GM12875 (cell line): ENCODE results near the gene NR3C1.

Source experiments
- H3K4me3 ChIP-seq: one replicate; pipeline ENCODE4 v1.5.1; 2011; ENCODE audit warnings: low read depth, low read length, control low read depth
- CTCF ChIP-seq: IDR thresholded peaks from 2 replicates; pipeline ENCODE4 v1.5.1; 2011; ENCODE audit warnings: low read depth, mild to moderate bottlenecking, control low read depth, inconsistent platforms, low read length, moderate library complexity, borderline replicate concordance; ENCODE audit not compliant: insufficient read depth

The NR3C1 gene

DNA sequence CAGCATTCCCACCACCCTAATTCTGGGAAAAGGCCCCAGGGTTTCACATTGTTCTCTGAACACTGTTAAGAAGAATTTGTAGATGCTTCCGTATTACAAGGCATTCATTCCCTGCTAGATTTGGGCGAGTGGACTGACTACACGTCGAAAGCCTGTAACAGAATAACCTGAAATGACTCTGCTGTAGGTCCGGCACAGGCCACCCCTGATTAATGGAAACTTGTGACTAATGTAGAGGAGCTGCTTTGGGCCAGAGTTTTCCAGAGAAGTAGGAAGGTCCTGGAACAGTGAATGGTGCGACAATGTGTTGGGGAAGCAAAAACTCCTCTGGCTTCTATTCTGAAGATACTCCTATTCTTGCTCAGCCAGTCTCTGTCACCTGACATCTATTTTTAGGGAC is 87.6 kb downstream of the NR3C1 start:
- TF ChIP-seq CTCF, result no peak
- no peak overlapping the region for H3K4me3 ChIP-seq

DNA sequence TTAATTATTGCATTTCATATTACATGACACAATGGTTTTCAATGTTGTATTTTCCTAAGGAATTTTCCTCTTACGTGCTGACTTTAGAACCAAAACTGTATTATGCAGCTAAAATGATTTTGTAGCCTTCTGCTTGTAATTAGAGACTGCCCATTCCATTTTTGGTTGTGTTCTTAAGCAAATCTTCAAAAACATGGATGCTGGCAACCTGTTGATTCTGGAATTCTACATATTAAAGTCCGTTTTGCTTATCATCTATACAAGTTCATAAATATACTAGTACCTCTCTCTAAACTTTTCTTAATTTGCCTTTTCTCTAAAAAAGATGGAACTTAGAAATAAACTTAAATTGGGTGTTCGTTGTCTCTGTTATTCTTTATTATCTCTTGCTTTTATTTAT is 88.3 kb downstream of the NR3C1 start:
- H3K4me3 ChIP-seq, result no peak overlapping the region
- TF ChIP-seq CTCF, result no peak

DNA sequence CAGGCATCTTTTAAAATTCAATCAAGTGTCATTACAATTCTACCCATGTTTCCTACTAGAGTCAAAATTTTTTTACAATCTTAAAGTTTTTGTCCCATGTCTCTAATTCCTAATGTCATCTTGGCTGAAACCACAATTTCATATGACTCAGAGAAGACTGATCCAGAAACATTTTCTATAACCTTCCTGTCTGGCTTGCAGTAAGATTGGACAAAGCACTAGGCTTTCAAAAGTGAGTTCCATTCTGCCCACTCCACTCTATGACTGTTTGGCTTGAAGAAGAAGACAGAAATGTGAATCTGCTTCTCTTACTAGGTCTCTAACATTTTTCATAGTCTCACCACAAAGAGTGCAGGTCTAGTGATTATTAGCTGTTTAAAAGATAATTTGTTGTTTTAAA is 88.8 kb downstream of the NR3C1 start:
- no peak overlapping the region for H3K4me3 ChIP-seq
- no peak for TF ChIP-seq CTCF

DNA sequence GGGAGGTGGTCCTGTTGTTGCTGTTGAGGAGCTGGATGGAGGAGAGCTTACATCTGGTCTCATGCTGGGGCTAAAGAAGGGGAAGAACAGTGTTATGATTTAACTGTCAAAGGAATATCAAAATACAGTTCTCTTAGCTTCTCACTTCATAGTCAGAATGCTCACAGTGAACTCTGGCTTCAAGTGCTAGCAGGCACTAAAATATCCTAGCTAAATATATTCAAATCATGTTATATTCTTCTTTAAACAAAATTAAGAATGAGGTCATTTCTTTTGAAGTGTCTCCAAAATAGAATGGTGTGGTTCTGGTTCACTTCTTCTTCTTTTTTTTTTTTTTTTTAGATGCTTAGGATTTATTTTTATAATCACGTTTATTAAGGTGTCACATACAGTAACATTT is 89.4 kb downstream of the NR3C1 start:
- TF ChIP-seq CTCF, result no peak
- H3K4me3 ChIP-seq, result no peak overlapping the region

GRCh38 chr5:143313298-143313852 is 90.1 kb downstream of the NR3C1 start:
- TF ChIP-seq CTCF, result no peak
- H3K4me3 ChIP-seq, result no peak overlapping the region

GRCh38 chr5:143312822-143313221 is 90.7 kb downstream of the NR3C1 start:
- no peak overlapping the region for H3K4me3 ChIP-seq
- no peak for TF ChIP-seq CTCF

DNA sequence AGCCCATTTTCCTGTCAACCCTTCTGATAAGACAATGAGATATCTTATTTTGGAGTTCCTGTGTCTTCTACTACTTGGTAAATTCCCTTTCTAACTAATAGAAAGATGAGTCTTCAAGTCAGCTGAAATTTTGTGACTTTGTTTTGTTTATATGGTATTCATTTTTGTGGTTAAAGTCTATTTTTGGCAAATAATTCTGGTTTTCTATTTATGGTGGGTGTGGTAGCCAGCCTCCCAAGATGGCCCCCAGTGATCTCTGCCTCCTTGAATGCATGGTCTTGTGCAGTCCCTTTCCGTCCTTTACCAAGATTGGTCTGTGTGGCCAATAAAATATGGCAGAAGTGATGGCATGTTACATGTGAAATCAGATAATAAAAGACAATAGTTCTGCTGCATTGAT is 91.5 kb downstream of the NR3C1 start:
- no peak overlapping the region for H3K4me3 ChIP-seq
- no peak for TF ChIP-seq CTCF
